Activated naive CD4-positive, alpha-beta T cell treated with anti-CD3 and anti-CD28 coated beads, Interleukin-2, amount 50 U/mL, for 24 hours (primary cell): ENCODE measurements around the gene NELL2.

Experiments used
- H3K27ac Mint-ChIP-seq: one replicate; pipeline ENCODE4 v1.8.0; 2021; ENCODE audit warnings: mild to moderate bottlenecking, mixed read lengths
- H3K27me3 Mint-ChIP-seq: one replicate; pipeline ENCODE4 v1.8.0; 2021; ENCODE audit warnings: mixed read lengths
- H3K36me3 Mint-ChIP-seq: one replicate; pipeline ENCODE4 v1.8.0; 2021; ENCODE audit warnings: mixed read lengths
- H3K4me1 Mint-ChIP-seq: one replicate; pipeline ENCODE4 v1.8.0; 2021; ENCODE audit warnings: mixed read lengths
- H3K4me3 Mint-ChIP-seq: one replicate; pipeline ENCODE4 v1.8.0; 2021; ENCODE audit warnings: mild to moderate bottlenecking, mixed read lengths
- H3K9me3 Mint-ChIP-seq: one replicate; pipeline ENCODE4 v1.8.0; 2021; ENCODE audit warnings: mixed read lengths

NELL2 gene

GRCh38 chr12:44500423-44500822 lies 375.7 kb downstream of the NELL2 start:
- Mint-ChIP-seq H3K27ac (no peak overlapping the region), H3K9me3 (no peaks in the 10 kb centered on the region), H3K36me3 (no peaks in the 10 kb centered on the region), H3K4me3 (no peak overlapping the region), H3K4me1 (peaks cover 5% of the 10 kb centered on the region), H3K27me3 (no peaks in the 10 kb centered on the region)

GRCh38 chr12:44497044-44497443 lies 379.1 kb downstream of the NELL2 start:
- Mint-ChIP-seq H3K9me3 (peaks cover 8% of the 10 kb centered on the region), H3K27ac (no peak overlapping the region), H3K4me3 (no peak overlapping the region), H3K4me1 (no peaks in the 10 kb centered on the region), H3K27me3 (peaks cover 8% of the 10 kb centered on the region), H3K36me3 (no peaks in the 10 kb centered on the region)

- H3K27me3 Mint-ChIP-seq = peaks cover 17% of the 10 kb centered on the region
- H3K4me3 Mint-ChIP-seq = no peak overlapping the region
- H3K27ac Mint-ChIP-seq = no peak overlapping the region
- no peaks in the 10 kb centered on the region for H3K36me3 Mint-ChIP-seq
- peaks cover 14% of the 10 kb centered on the region for H3K9me3 Mint-ChIP-seq
- no peaks in the 10 kb centered on the region for H3K4me1 Mint-ChIP-seq
Observed at GRCh38 chr12:44490181-44490580, 385.9 kb downstream of the NELL2 start.

GRCh38 chr12:44488180-44488579 lies 387.9 kb downstream of the NELL2 start:
- H3K4me3 Mint-ChIP-seq = no peak overlapping the region
- peaks cover 21% of the 10 kb centered on the region for H3K27me3 Mint-ChIP-seq
- no peaks in the 10 kb centered on the region for H3K4me1 Mint-ChIP-seq
- no peak overlapping the region for H3K27ac Mint-ChIP-seq
- no peaks in the 10 kb centered on the region for H3K36me3 Mint-ChIP-seq
- peaks cover 11% of the 10 kb centered on the region for H3K9me3 Mint-ChIP-seq

GRCh38 chr12:44484862-44485261 lies 391.3 kb downstream of the NELL2 start:
- H3K9me3 Mint-ChIP-seq = no peaks in the 10 kb centered on the region
- no peaks in the 10 kb centered on the region for H3K36me3 Mint-ChIP-seq
- H3K4me3 Mint-ChIP-seq = no peak overlapping the region
- H3K27me3 Mint-ChIP-seq = peaks cover 8% of the 10 kb centered on the region
- no peaks in the 10 kb centered on the region for H3K4me1 Mint-ChIP-seq
- H3K27ac Mint-ChIP-seq = no peak overlapping the region

GRCh38 chr12:44477331-44477980 lies 398.7 kb downstream of the NELL2 start:
- Mint-ChIP-seq H3K36me3 (peaks cover 2% of the 10 kb centered on the region), H3K4me3 (no peak overlapping the region), H3K4me1 (no peaks in the 10 kb centered on the region), H3K9me3 (peaks cover 6% of the 10 kb centered on the region), H3K27ac (no peak overlapping the region), H3K27me3 (peaks cover 2% of the 10 kb centered on the region)

GRCh38 chr12:44476683-44477082 lies 399.4 kb downstream of the NELL2 start:
- H3K4me1 Mint-ChIP-seq = no peaks in the 10 kb centered on the region
- no peak overlapping the region for H3K4me3 Mint-ChIP-seq
- H3K9me3 Mint-ChIP-seq = peaks cover 6% of the 10 kb centered on the region
- H3K36me3 Mint-ChIP-seq = peaks cover 2% of the 10 kb centered on the region
- peaks cover 2% of the 10 kb centered on the region for H3K27me3 Mint-ChIP-seq
- no peak overlapping the region for H3K27ac Mint-ChIP-seq

GRCh38 chr12:44465139-44465538 lies 411.0 kb downstream of the NELL2 start:
- H3K27me3 Mint-ChIP-seq = no peaks in the 10 kb centered on the region
- peaks cover 8% of the 10 kb centered on the region for H3K9me3 Mint-ChIP-seq
- no peaks in the 10 kb centered on the region for H3K36me3 Mint-ChIP-seq
- H3K4me3 Mint-ChIP-seq = no peak overlapping the region
- H3K27ac Mint-ChIP-seq = no peak overlapping the region
- no peaks in the 10 kb centered on the region for H3K4me1 Mint-ChIP-seq

GRCh38 chr12:44464180-44464579 lies 411.9 kb downstream of the NELL2 start:
- Mint-ChIP-seq H3K27ac (no peak overlapping the region), H3K27me3 (no peaks in the 10 kb centered on the region), H3K4me3 (no peak overlapping the region), H3K4me1 (no peaks in the 10 kb centered on the region), H3K9me3 (peaks cover 8% of the 10 kb centered on the region), H3K36me3 (no peaks in the 10 kb centered on the region)

- Mint-ChIP-seq H3K27me3 (no peaks in the 10 kb centered on the region), H3K9me3 (peaks cover 8% of the 10 kb centered on the region), H3K4me3 (no peak overlapping the region), H3K36me3 (no peaks in the 10 kb centered on the region), H3K27ac (no peak overlapping the region), H3K4me1 (no peaks in the 10 kb centered on the region)
Observed at GRCh38 chr12:44462729-44463128, 413.4 kb downstream of the NELL2 start.

- no peak overlapping the region for H3K27ac Mint-ChIP-seq
- H3K9me3 Mint-ChIP-seq = no peaks in the 10 kb centered on the region
- no peak overlapping the region for H3K4me3 Mint-ChIP-seq
- no peaks in the 10 kb centered on the region for H3K36me3 Mint-ChIP-seq
- H3K27me3 Mint-ChIP-seq = no peaks in the 10 kb centered on the region
- no peaks in the 10 kb centered on the region for H3K4me1 Mint-ChIP-seq
Observed at GRCh38 chr12:44460261-44460660, 415.9 kb downstream of the NELL2 start.

GRCh38 chr12:44459569-44459968 lies 416.5 kb downstream of the NELL2 start:
- no peaks in the 10 kb centered on the region for H3K27me3 Mint-ChIP-seq

More at GRCh38 chr12:44459569-44459968, 416.5 kb downstream of the NELL2 start:
- H3K4me1 Mint-ChIP-seq = no peaks in the 10 kb centered on the region
- H3K36me3 Mint-ChIP-seq = no peaks in the 10 kb centered on the region
- H3K27ac Mint-ChIP-seq = no peak overlapping the region
- no peaks in the 10 kb centered on the region for H3K9me3 Mint-ChIP-seq
- no peak overlapping the region for H3K4me3 Mint-ChIP-seq
